ENCODE measurements around the gene ICOSLG.
"Not testable (repeated sequence)": the region's sequence is repeated elsewhere in the genome, so short reads cannot be mapped to it uniquely, and the experiment has no call there.

DNA sequence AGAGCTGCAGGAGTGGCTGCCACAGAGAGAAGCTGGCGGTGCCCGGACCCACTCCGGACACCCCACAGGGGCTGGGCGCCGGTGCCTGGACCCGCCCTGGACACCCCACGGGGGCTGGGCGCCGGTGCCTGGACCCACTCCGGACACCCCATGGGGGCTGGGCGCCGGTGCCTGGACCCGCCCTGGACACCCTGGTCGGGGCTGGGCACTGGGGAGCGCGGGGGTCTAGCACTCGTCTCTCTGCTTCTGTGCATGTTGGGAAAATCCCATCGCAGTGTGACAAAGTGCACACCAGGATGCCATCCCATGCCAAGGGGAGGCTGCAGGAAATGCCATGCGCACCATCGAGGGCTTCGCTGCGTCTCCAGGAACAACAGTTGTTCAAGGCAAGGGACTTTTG, 11.2 kb downstream of the ICOSLG start:
- not testable (repeated sequence) for TF ChIP-seq EZH2 (IDR thresholded peaks at IDR 0.05; ENCODE audit: insufficient read depth, poor library complexity, severe bottlenecking); EZH2phosphoT487 (IDR thresholded peaks at IDR 0.05; ENCODE audit: insufficient read depth, low read depth)
